ENCODE results near the gene GAGE13.
"Not testable (repeated sequence)": the region's sequence is repeated elsewhere in the genome, so short reads cannot be mapped to it uniquely, and the experiment has no call there.

The GAGE13 gene

GRCh38 chrX:49331282-49331681 is at the start of gene GAGE13:
Gene GAGE13 (plus strand): TSS chrX:49331582. CDS start chrX:49332738, 1,156 bp downstream.
- DNase-seq, result not testable (repeated sequence)

- DNase-seq, result peak; percentile 36
These were observed 48.8 kb upstream of the GAGE13 start for GRCh38 chrX:49282647-49283011.

GRCh38 chrX:49284212-49284611 is 47.2 kb upstream of the GAGE13 start:
- no peak for DNase-seq

- no peak for DNase-seq
These were observed 45.2 kb upstream of the GAGE13 start for GRCh38 chrX:49286136-49286535.

GRCh38 chrX:49286581-49286980 is 44.8 kb upstream of the GAGE13 start:
- DNase-seq, result no peak

- DNase-seq, result no peak
These were observed 43.7 kb upstream of the GAGE13 start for GRCh38 chrX:49287665-49288064.

- no peak for DNase-seq
These were observed 41.2 kb upstream of the GAGE13 start for GRCh38 chrX:49290215-49290614.

- DNase-seq, result peak; percentile 80
These were observed 39.6 kb upstream of the GAGE13 start for GRCh38 chrX:49291615-49292337.

GRCh38 chrX:49292400-49293362 is 38.7 kb upstream of the GAGE13 start:
- no peak for DNase-seq

- DNase-seq, result not testable (repeated sequence)
These were observed 32.1 kb upstream of the GAGE13 start for GRCh38 chrX:49299293-49299692.

- DNase-seq, result no peak
These were observed 30.7 kb upstream of the GAGE13 start for GRCh38 chrX:49300703-49301102.

GRCh38 chrX:49303346-49303745 is 28.0 kb upstream of the GAGE13 start, which contains the start of gene GAGE10:
Gene GAGE10 (plus strand): TSS chrX:49303646. CDS start chrX:49304860, 1,214 bp downstream.
- no peak for DNase-seq

GRCh38 chrX:49307775-49308174 is 23.6 kb upstream of the GAGE13 start:
- not testable (repeated sequence) for DNase-seq

- DNase-seq, result no peak
These were observed 22.6 kb upstream of the GAGE13 start for GRCh38 chrX:49308604-49309269.

GRCh38 chrX:49309401-49309981 is 21.9 kb upstream of the GAGE13 start:
- DNase-seq, result peak; percentile 40

- DNase-seq, result peak; percentile 22
These were observed 21.0 kb upstream of the GAGE13 start for GRCh38 chrX:49310371-49310770.

- DNase-seq, result no peak
These were observed 19.2 kb upstream of the GAGE13 start for GRCh38 chrX:49312176-49312575.

- no peak for DNase-seq
These were observed 15.3 kb upstream of the GAGE13 start for GRCh38 chrX:49316085-49316484.

- DNase-seq, result not testable (repeated sequence)
These were observed 9.6 kb upstream of the GAGE13 start, which contains the start of gene GAGE12J for GRCh38 chrX:49321737-49322136. Gene GAGE12J (plus strand): TSS chrX:49322037. CDS start chrX:49323194, 1,157 bp downstream.

- DNase-seq, result not testable (repeated sequence)
These were observed 9.1 kb upstream of the GAGE13 start for GRCh38 chrX:49322266-49322665.

GRCh38 chrX:49323735-49324134 is 7.6 kb upstream of the GAGE13 start:
- DNase-seq, result not testable (repeated sequence)

GRCh38 chrX:49330421-49330820 is 961 bp upstream of the GAGE13 start:
- DNase-seq, result not testable (repeated sequence)

- not testable (repeated sequence) for DNase-seq
These were observed 459 bp downstream of the GAGE13 start for GRCh38 chrX:49331841-49332240.

Measured in eye (tissue), 1 donor.